ENCODE results near the gene PRKCE. TPM values are rescaled to one million over a fixed set of nuclear protein-coding genes. Genes with fewer than 3 reads are reported as not detected.

The PRKCE gene
- total and polyA plus RNA-seq, 7 donors: 3.0 to 21.9 (median 15.8) TPM

DNA sequence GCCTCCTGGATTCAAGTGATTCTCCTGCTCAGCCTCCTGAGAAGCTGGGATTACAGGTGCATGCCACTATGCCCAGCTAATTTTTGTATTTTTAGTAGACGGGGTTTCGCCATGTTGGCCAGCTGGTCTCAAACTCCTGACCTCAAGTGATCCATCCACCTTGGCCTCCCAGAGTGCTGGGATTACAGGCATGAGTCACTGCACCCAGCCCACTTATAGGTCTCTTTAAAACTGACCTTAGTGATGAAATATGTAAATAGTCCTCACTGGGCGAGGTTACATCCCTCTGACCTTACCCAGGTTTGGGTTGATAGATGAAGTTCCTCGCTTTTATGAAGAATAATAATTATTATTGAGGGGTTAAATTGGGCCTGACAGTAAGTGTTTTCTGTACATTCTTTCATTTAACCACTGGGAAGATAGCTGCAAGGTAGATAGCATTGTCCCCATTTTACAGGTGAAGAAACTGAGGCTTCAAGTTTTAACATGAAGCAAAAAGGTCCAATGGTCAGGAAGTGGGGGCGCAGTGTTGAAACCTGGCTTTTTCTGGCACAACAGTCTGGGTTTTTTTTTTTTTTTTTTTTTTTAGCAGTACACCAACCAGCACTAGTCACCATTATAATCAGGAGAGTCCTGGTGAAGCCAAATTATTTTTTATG, 471.0 kb downstream of the PRKCE start:
- 52 to 85% methylated on average over 5 of the region's 5 CpGs for WGBS, 2 donors
- no peak for DNase-seq
- TF ChIP-seq POLR2A (IDR thresholded peaks at IDR 0.05): no peak
- TF ChIP-seq POLR2AphosphoS5 (IDR thresholded peaks at IDR 0.05): no peak
- TF ChIP-seq CTCF (IDR thresholded peaks at IDR 0.05): no peak
- no peak for TF ChIP-seq EP300 (IDR thresholded peaks at IDR 0.05)

GRCh38 chr2:46123013-46123412, 471.5 kb downstream of the PRKCE start:
- no peaks in the 10 kb centered on the region for H3K27me3 ChIP-seq
- peaks cover 0 to 4% (median 0%) of the 10 kb centered on the region in 4 donors for H3K4me1 ChIP-seq
- no peaks in the 10 kb centered on the region for H3K36me3 ChIP-seq
- H3K27ac ChIP-seq: no peak overlapping the region
- H3K9me3 ChIP-seq: no peaks in the 10 kb centered on the region
- intact Hi-C loops (cut with DNase I): no loop called here
- no peak for DNase-seq
- no peak for TF ChIP-seq POLR2AphosphoS5 (IDR thresholded peaks at IDR 0.05)
- TF ChIP-seq EP300 (IDR thresholded peaks at IDR 0.05): no peak
- no peak for TF ChIP-seq CTCF (IDR thresholded peaks at IDR 0.05)
- H3K4me3 ChIP-seq: no peak overlapping the region

More for the DNA sequence above, 471.0 kb downstream of the PRKCE start:
- no peaks in the 10 kb centered on the region for H3K36me3 ChIP-seq
- H3K9me3 ChIP-seq: no peaks in the 10 kb centered on the region
- H3K27me3 ChIP-seq: no peaks in the 10 kb centered on the region
- peaks cover 0 to 4% (median 0%) of the 10 kb centered on the region in 4 donors for H3K4me1 ChIP-seq
- intact Hi-C loops (cut with DNase I): no loop called here
- no peak overlapping the region for H3K27ac ChIP-seq
- no peak overlapping the region for H3K4me3 ChIP-seq

DNA sequence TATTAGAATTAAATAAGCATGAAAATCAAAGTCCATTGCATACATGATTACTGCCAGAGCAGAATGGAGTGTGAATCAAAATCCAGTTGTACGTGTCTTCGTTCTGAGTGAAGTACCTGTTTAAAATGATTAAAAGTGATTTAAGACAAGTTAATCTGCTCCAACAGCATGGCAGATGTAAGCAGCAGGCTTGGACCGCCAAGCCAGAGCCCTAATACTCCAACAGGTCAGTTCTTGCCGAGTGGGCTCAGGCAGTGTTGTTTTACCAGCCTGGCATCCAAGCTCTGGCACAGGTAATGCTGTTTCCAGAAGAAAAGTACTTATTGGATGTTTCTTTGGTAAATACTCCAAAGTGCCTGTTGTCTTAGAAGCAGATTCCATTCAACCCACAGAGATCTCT, 474.3 kb downstream of the PRKCE start:
- TF ChIP-seq CTCF (IDR thresholded peaks at IDR 0.05) (no peak), EP300 (IDR thresholded peaks at IDR 0.05) (no peak), POLR2A (IDR thresholded peaks at IDR 0.05) (no peak), POLR2AphosphoS5 (IDR thresholded peaks at IDR 0.05) (no peak)
- 97 to 98% methylated on average over 4 of the region's 4 CpGs for WGBS, 2 donors
- Histone ChIP-seq H3K27ac (no peak overlapping the region), H3K36me3 (peaks cover 0 to under 1% (median 0%) of the 10 kb centered on the region in 4 donors), H3K9me3 (no peaks in the 10 kb centered on the region), H3K4me1 (peaks cover 0 to 4% (median 0%) of the 10 kb centered on the region in 4 donors), H3K27me3 (no peaks in the 10 kb centered on the region), H3K4me3 (no peak overlapping the region)
- intact Hi-C loops (cut with DNase I): no loop called here
- DNase-seq: no peak

- Histone ChIP-seq H3K27ac (peak overlapping the region in 1 of 4 donors; percentile 20), H3K4me3 (no peak overlapping the region), H3K9me3 (no peaks in the 10 kb centered on the region), H3K36me3 (peaks cover 0 to 3% (median 0%) of the 10 kb centered on the region in 4 donors), H3K27me3 (no peaks in the 10 kb centered on the region), H3K4me1 (peaks cover 0 to 4% (median 0%) of the 10 kb centered on the region in 4 donors)
- WGBS, 2 donors: 94% methylated on average over 4 of the region's 4 CpGs
- no peak for DNase-seq
- intact Hi-C loops (cut with DNase I): no loop called here
- TF ChIP-seq EP300 (IDR thresholded peaks at IDR 0.05) (no peak), CTCF (IDR thresholded peaks at IDR 0.05) (no peak), POLR2AphosphoS5 (IDR thresholded peaks at IDR 0.05) (no peak), POLR2A (IDR thresholded peaks at IDR 0.05) (no peak)
These were observed 475.1 kb downstream of the PRKCE start for GRCh38 chr2:46126571-46126970.

GRCh38 chr2:46127176-46127575, 475.7 kb downstream of the PRKCE start:
- 76 to 90% methylated on average over 3 of the region's 3 CpGs for WGBS, 2 donors

More at GRCh38 chr2:46127176-46127575, 475.7 kb downstream of the PRKCE start:
- no peak overlapping the region for H3K4me3 ChIP-seq
- H3K36me3 ChIP-seq: peaks cover 0 to 3% (median 0%) of the 10 kb centered on the region in 4 donors
- H3K4me1 ChIP-seq: peaks cover 0 to 4% (median 0%) of the 10 kb centered on the region in 4 donors
- intact Hi-C loops (cut with DNase I): no loop called here
- DNase-seq: no peak
- H3K27ac ChIP-seq: peak overlapping the region in 1 of 4 donors; percentile 20
- no peaks in the 10 kb centered on the region for H3K9me3 ChIP-seq
- H3K27me3 ChIP-seq: no peaks in the 10 kb centered on the region
- TF ChIP-seq CTCF (IDR thresholded peaks at IDR 0.05) (no peak), POLR2AphosphoS5 (IDR thresholded peaks at IDR 0.05) (no peak), EP300 (IDR thresholded peaks at IDR 0.05) (no peak), POLR2A (IDR thresholded peaks at IDR 0.05) (no peak)

Measured in sigmoid colon (tissue), 7 donors.